D721Med (cell line): ENCODE measurements around the gene SLC2A1.

ENCODE experiments used
- DNase-seq: peaks from one replicate; pipeline ENCODE4 v3.0.0; 2011; ENCODE audit warnings: low spot score; ENCODE audit not compliant: insufficient read length
- FAIRE-seq: peaks from 2 replicates; lab custom pipeline; 2011; peaks lifted over from hg19 to GRCh38; lab: Jason Lieb, UNC
- CTCF ChIP-seq: IDR thresholded peaks from 2 replicates; pipeline ENCODE4 v1.5.1; 2012; ENCODE audit warnings: mild to moderate bottlenecking, control low read depth; ENCODE audit not compliant: insufficient read depth; ENCODE audit errors: missing control alignments

SLC2A1 gene

GRCh38 chr1:42979896-42980800 lies 21.5 kb upstream of the SLC2A1 start:
- no peak for TF ChIP-seq CTCF
- no peak for DNase-seq
- no peak for FAIRE-seq

- TF ChIP-seq CTCF, result no peak
- DNase-seq (no peak), FAIRE-seq (no peak)
Observed at GRCh38 chr1:42979036-42979430, 20.4 kb upstream of the SLC2A1 start.

GRCh38 chr1:42978317-42979035 lies 19.8 kb upstream of the SLC2A1 start:
- DNase-seq, result no peak
- FAIRE-seq, result no peak
- no peak for TF ChIP-seq CTCF

- no peak for FAIRE-seq
- no peak for DNase-seq
- TF ChIP-seq CTCF, result no peak
Observed at GRCh38 chr1:42977653-42978052, 19.0 kb upstream of the SLC2A1 start.

- TF ChIP-seq CTCF, result no peak
- FAIRE-seq (no peak), DNase-seq (no peak)
Observed at GRCh38 chr1:42975561-42976225, 17.0 kb upstream of the SLC2A1 start.

GRCh38 chr1:42974767-42975437 lies 16.2 kb upstream of the SLC2A1 start:
- FAIRE-seq, result no peak
- no peak for DNase-seq

More at GRCh38 chr1:42974767-42975437, 16.2 kb upstream of the SLC2A1 start:
- no peak for TF ChIP-seq CTCF
